ENCODE results near the gene RGSL1.
"Not testable (repeated sequence)": the region's sequence is repeated elsewhere in the genome, so short reads cannot be mapped to it uniquely, and the experiment has no call there.

RGSL1 gene

DNA sequence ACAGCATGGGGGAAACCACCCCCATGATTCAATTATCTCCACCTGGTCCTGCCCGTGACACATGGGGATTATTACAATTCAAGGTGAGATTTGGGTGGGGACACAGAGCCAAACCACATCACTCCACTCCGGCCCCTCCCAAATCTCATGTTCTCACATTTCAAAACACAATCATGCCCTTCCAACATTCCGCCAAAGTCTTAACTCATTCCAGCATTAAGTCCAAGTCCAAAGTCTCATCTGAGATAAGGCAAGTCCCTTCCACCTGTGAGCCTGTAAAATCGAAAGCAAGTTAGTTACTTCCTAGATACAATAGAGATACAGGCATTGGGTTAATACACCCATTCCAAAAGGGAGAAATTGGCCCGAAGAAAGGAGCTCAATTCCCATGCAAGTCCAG, 78.3 kb downstream of the RGSL1 start:
- WGBS, 2 experiments (ENCODE audit: insufficient coverage in 2 of 2): 89% methylated on average over 4 of the region's 5 CpGs; no CpG with 5 or more reads in 1 of the 2 experiments
- H3K4me3 ChIP-seq (ENCODE audit: extremely low read depth, insufficient read depth, low read length, poor library complexity, severe bottlenecking); H3K36me3 ChIP-seq (ENCODE audit: control insufficient read depth, insufficient read depth, low read length); H3K9me3 ChIP-seq (ENCODE audit: control insufficient read depth, low read length); H3K27ac ChIP-seq (ENCODE audit: low read depth, low read length, severe bottlenecking); H3K4me1 ChIP-seq (ENCODE audit: control insufficient read depth, insufficient read depth, low read length, poor library complexity, severe bottlenecking): not testable (repeated sequence)

DNA sequence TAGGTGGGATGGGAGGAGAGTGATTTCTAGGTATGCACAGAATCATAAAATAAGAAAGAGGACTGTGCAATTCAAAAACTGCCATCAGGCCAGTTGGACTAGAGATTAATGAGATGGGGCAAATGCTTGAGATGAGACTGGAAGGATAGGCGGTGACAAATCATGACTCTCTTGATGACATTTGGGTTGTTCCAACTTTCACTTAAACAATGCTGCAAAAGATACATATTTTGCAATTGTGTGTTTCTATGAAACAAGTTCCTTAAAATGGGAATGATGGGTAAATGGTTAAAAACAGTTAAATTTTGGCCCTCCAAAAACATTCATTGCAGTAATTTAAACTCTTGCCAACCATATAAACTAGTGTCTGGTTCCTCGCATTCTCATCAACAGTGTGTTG, 84.0 kb downstream of the RGSL1 start:
- Histone ChIP-seq H3K27ac (ENCODE audit: low read depth, low read length, severe bottlenecking) (no peak overlapping the region), H3K4me3 (ENCODE audit: extremely low read depth, insufficient read depth, low read length, poor library complexity, severe bottlenecking) (no peak overlapping the region), H3K36me3 (ENCODE audit: control insufficient read depth, insufficient read depth, low read length) (no peaks in the 10 kb centered on the region), H3K9me3 (ENCODE audit: control insufficient read depth, low read length) (no peaks in the 10 kb centered on the region), H3K4me1 (ENCODE audit: control insufficient read depth, insufficient read depth, low read length, poor library complexity, severe bottlenecking) (no peaks in the 10 kb centered on the region)
- WGBS, 2 experiments (ENCODE audit: insufficient coverage in 2 of 2): 89 to 100% methylated on average over 1 of the region's 2 CpGs

DNA sequence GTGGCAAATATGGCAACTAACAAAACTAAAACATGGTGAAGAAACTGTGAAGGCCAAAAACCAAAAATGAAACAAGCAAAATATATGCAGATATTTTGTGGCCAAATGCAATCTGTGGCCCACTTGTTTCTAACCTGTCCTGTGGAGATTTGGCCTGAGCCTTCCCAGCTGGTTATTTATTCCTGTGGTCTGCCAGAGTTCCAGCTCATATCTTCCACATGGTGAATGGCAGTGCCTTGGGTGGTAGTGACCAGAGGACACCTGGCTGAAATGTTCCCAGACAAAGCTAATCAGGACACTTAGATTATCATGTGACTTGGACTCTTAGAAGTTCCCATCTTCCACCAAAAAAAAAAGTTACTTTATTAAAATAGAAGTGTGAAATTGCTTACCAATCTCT, 99.4 kb downstream of the RGSL1 start:
- no peak overlapping the region for H3K4me3 ChIP-seq (ENCODE audit: extremely low read depth, insufficient read depth, low read length, poor library complexity, severe bottlenecking)
- H3K9me3 ChIP-seq (ENCODE audit: control insufficient read depth, low read length): peaks cover 3% of the 10 kb centered on the region
- no peaks in the 10 kb centered on the region for H3K36me3 ChIP-seq (ENCODE audit: control insufficient read depth, insufficient read depth, low read length)
- no peak overlapping the region for H3K27ac ChIP-seq (ENCODE audit: low read depth, low read length, severe bottlenecking)
- no peaks in the 10 kb centered on the region for H3K4me1 ChIP-seq (ENCODE audit: control insufficient read depth, insufficient read depth, low read length, poor library complexity, severe bottlenecking)

DNA sequence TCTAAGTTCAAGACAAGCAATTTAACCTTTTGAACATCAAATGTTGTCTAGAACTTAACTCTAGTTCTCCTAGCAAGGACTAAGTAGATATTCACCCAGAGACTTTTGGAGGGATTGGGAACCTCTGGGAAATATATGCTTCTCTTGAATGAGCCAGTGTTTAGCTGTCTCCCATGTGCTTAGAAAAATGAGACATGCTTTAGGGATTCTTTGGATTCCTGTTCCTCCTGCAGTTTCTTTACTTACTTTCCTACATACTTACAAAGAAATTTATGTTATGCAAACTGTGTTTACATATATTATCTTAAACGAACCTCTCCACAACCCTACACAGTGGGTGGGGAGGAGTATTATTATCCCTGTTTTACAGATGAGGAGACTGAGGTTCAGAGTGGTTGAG, 99.9 kb downstream of the RGSL1 start:
- peaks cover 3% of the 10 kb centered on the region for H3K9me3 ChIP-seq (ENCODE audit: control insufficient read depth, low read length)
- H3K36me3 ChIP-seq (ENCODE audit: control insufficient read depth, insufficient read depth, low read length): no peaks in the 10 kb centered on the region
- no peak overlapping the region for H3K27ac ChIP-seq (ENCODE audit: low read depth, low read length, severe bottlenecking)
- H3K4me3 ChIP-seq (ENCODE audit: extremely low read depth, insufficient read depth, low read length, poor library complexity, severe bottlenecking): no peak overlapping the region
- H3K4me1 ChIP-seq (ENCODE audit: control insufficient read depth, insufficient read depth, low read length, poor library complexity, severe bottlenecking): no peaks in the 10 kb centered on the region
- WGBS, 2 experiments (ENCODE audit: insufficient coverage in 2 of 2): no CpG with 5 or more reads among the region's 1 CpG

DNA sequence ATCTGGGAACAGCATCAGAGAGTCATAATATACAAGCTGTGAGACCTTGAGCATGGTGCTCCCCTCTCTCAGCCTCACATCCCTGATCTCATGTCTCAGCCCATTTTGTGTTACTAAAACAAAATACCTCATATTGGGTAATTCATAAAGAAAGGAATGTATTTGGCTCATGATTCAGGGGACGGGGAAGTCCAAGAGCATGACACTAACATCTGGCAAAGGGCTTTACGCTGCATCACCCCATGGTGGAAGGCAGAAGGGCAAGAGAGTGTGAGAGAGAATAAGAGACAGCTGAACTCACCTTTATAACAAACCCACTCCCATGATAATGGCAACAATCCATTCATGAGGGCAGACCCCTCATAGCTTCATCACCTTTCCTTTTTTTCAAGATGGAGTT, 102.6 kb downstream of the RGSL1 start:
- no peak overlapping the region for H3K27ac ChIP-seq (ENCODE audit: low read depth, low read length, severe bottlenecking)
- no peak overlapping the region for H3K4me3 ChIP-seq (ENCODE audit: extremely low read depth, insufficient read depth, low read length, poor library complexity, severe bottlenecking)
- H3K9me3 ChIP-seq (ENCODE audit: control insufficient read depth, low read length): peaks cover 3% of the 10 kb centered on the region
- no peaks in the 10 kb centered on the region for H3K36me3 ChIP-seq (ENCODE audit: control insufficient read depth, insufficient read depth, low read length)
- H3K4me1 ChIP-seq (ENCODE audit: control insufficient read depth, insufficient read depth, low read length, poor library complexity, severe bottlenecking): no peaks in the 10 kb centered on the region
- WGBS, 2 experiments (ENCODE audit: insufficient coverage in 2 of 2): no CpG with 5 or more reads among the region's 2 CpGs

DNA sequence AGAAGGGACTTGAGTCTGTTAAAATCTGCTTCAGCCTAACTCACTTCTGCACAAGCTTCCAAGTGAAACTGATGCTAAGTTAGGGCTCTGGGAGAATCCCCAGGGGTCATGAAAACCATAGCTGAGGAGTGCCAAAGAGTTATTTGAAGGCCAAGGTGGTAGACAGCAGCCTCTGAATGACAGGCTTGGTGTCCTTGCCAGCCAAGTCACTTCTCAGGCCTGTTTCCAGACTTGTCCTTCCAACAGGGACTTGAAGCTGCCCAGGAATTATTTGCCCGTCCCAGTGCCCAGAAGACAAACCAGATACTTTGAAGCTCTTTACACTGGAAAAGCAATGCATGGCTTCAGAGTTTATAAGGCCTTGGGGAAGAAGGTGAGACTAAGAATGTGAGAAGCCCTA, 105.5 kb downstream of the RGSL1 start:
- Histone ChIP-seq H3K36me3 (ENCODE audit: control insufficient read depth, insufficient read depth, low read length) (no peaks in the 10 kb centered on the region), H3K27ac (ENCODE audit: low read depth, low read length, severe bottlenecking) (no peak overlapping the region), H3K4me3 (ENCODE audit: extremely low read depth, insufficient read depth, low read length, poor library complexity, severe bottlenecking) (no peak overlapping the region), H3K9me3 (ENCODE audit: control insufficient read depth, low read length) (peaks cover 3% of the 10 kb centered on the region), H3K4me1 (ENCODE audit: control insufficient read depth, insufficient read depth, low read length, poor library complexity, severe bottlenecking) (no peaks in the 10 kb centered on the region)
- 100% methylated on average over 1 of the region's 1 CpG for WGBS, 2 experiments (ENCODE audit: insufficient coverage in 2 of 2)

DNA sequence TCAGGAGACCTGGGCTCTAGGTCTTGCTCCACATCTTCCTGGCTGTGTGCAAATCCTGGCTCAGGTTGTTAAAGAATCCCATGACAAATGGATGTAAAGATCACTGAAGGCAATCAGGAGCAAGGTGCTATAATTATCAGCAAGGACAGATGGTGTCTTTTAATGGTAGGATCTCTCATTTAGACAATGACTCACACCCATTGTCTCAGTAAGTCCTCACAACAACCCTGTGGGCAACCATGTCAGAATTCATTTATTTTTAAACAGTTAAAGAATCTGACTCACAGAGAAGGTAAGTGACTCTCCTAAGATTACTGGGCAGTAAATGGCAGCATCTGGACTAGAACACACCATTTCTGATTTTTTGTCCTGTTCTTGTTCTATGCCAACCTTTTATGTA, 106.3 kb downstream of the RGSL1 start:
- H3K27ac ChIP-seq (ENCODE audit: low read depth, low read length, severe bottlenecking): no peak overlapping the region
- H3K36me3 ChIP-seq (ENCODE audit: control insufficient read depth, insufficient read depth, low read length): no peaks in the 10 kb centered on the region
- no peaks in the 10 kb centered on the region for H3K4me1 ChIP-seq (ENCODE audit: control insufficient read depth, insufficient read depth, low read length, poor library complexity, severe bottlenecking)
- H3K4me3 ChIP-seq (ENCODE audit: extremely low read depth, insufficient read depth, low read length, poor library complexity, severe bottlenecking): no peak overlapping the region
- peaks cover 3% of the 10 kb centered on the region for H3K9me3 ChIP-seq (ENCODE audit: control insufficient read depth, low read length)

DNA sequence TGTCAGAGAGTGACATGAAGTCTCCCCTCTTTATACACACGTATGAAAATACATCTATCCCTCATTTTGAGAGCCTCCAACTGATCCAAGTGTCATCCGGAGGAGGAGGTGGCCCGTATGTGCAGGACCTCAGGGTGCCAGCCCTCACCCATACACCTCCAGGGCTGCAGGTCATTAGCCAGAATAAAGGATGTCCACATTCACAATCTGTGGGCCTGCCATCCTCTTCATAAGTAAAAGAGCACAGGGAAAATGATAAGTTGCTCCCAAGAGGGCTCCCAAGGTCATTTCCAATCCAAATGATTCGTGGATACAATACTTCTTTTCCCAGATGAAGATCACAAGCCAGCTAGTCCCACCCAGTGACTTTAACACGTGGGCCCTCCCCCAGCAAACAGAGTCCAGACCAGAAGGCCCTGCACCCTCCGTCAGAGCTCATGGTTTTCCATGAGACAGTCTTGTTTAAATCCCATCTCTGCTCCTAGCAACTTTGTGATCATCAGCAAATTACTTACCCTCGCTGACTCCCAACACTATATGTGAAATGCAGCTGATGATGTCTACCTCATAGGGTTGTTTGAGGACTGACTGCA, 110.5 kb downstream of the RGSL1 start:
- no peaks in the 10 kb centered on the region for H3K36me3 ChIP-seq (ENCODE audit: control insufficient read depth, insufficient read depth, low read length)
- 86 to 100% methylated on average over 3 to 5 of the region's 7 CpGs for WGBS, 2 experiments (ENCODE audit: insufficient coverage in 2 of 2)
- H3K4me1 ChIP-seq (ENCODE audit: control insufficient read depth, insufficient read depth, low read length, poor library complexity, severe bottlenecking): no peaks in the 10 kb centered on the region
- H3K4me3 ChIP-seq (ENCODE audit: extremely low read depth, insufficient read depth, low read length, poor library complexity, severe bottlenecking): no peak overlapping the region
- no peaks in the 10 kb centered on the region for H3K9me3 ChIP-seq (ENCODE audit: control insufficient read depth, low read length)
- no peak overlapping the region for H3K27ac ChIP-seq (ENCODE audit: low read depth, low read length, severe bottlenecking)

DNA sequence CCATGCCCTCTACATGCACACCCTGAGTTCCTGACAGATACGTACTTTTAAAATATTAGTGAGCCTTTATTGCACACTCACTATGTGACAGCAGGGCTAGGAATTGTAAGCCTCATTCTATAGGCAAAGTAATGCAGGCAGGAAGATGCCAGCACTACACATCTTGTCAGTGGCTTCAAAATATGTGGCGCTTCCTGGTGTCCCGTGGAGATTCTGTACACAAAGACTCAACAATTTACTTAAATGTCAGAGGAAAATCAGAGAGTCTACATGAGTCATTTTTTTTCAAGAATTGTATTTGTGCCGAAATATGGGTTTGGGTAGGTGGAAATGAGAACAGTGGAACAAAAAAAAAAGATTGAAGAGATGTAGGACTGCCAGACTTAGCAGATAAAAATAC, 111.5 kb downstream of the RGSL1 start:
- H3K9me3 ChIP-seq (ENCODE audit: control insufficient read depth, low read length): no peaks in the 10 kb centered on the region
- H3K36me3 ChIP-seq (ENCODE audit: control insufficient read depth, insufficient read depth, low read length): no peaks in the 10 kb centered on the region
- H3K4me1 ChIP-seq (ENCODE audit: control insufficient read depth, insufficient read depth, low read length, poor library complexity, severe bottlenecking): no peaks in the 10 kb centered on the region
- WGBS, 2 experiments (ENCODE audit: insufficient coverage in 2 of 2): 85 to 100% methylated on average over 2 of the region's 4 CpGs
- H3K27ac ChIP-seq (ENCODE audit: low read depth, low read length, severe bottlenecking): no peak overlapping the region
- H3K4me3 ChIP-seq (ENCODE audit: extremely low read depth, insufficient read depth, low read length, poor library complexity, severe bottlenecking): no peak overlapping the region

DNA sequence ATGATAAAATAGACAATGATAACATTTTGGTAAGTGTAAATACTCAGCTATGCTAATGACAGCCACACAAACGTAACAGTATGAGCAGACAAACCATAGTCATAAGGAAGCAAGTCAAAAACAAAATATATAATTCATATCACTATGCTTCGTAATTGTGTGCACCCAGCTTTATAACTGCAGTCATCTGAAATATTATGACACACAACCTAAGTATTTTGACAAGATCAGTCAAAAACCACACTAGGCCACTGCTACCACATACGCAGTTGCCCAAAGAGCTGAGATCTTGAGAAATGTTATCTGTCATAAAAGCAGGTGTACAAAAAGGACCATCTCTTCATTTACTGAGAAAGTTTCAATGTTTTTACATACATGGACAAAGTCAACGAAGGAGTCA, 113.1 kb downstream of the RGSL1 start:
- H3K9me3 ChIP-seq (ENCODE audit: control insufficient read depth, low read length): no peaks in the 10 kb centered on the region
- 88 to 94% methylated on average over 2 of the region's 4 CpGs for WGBS, 2 experiments (ENCODE audit: insufficient coverage in 2 of 2)
- no peak overlapping the region for H3K4me3 ChIP-seq (ENCODE audit: extremely low read depth, insufficient read depth, low read length, poor library complexity, severe bottlenecking)
- H3K36me3 ChIP-seq (ENCODE audit: control insufficient read depth, insufficient read depth, low read length): no peaks in the 10 kb centered on the region
- no peaks in the 10 kb centered on the region for H3K4me1 ChIP-seq (ENCODE audit: control insufficient read depth, insufficient read depth, low read length, poor library complexity, severe bottlenecking)
- H3K27ac ChIP-seq (ENCODE audit: low read depth, low read length, severe bottlenecking): no peak overlapping the region

DNA sequence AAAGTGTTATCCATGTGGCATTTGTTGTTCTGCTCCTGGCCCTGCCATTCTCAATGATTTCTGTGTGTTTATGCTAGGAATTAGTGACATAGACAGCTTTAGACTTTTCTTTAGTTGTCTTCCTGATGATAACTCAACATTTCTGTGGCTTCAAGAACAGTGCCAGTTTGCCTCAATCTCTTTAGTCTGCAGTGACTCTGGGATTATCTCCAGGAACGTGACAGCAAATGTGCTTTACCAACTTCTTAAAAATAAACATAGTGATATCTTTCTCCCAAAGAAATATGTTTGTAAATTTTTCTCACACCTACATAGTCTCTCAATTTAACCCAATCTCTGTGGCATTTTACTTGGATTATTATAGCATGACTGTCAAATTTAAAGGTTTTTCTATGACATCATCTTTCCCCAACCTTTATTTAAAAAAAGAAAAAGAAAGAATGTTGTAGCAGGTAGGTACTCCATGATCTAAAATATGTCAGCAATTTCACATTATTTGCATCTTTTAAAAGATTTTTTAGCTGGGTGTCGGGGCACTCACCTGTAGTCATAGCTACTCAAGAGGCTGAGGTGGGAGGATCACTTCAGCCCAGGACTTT, 114.6 kb downstream of the RGSL1 start:
- H3K9me3 ChIP-seq (ENCODE audit: control insufficient read depth, low read length): no peaks in the 10 kb centered on the region
- H3K4me1 ChIP-seq (ENCODE audit: control insufficient read depth, insufficient read depth, low read length, poor library complexity, severe bottlenecking): no peaks in the 10 kb centered on the region
- H3K36me3 ChIP-seq (ENCODE audit: control insufficient read depth, insufficient read depth, low read length): no peaks in the 10 kb centered on the region
- no peak overlapping the region for H3K4me3 ChIP-seq (ENCODE audit: extremely low read depth, insufficient read depth, low read length, poor library complexity, severe bottlenecking)
- 92% methylated on average over 2 of the region's 2 CpGs; no CpG with 5 or more reads in 1 of the 2 experiments for WGBS, 2 experiments (ENCODE audit: insufficient coverage in 2 of 2)
- no peak overlapping the region for H3K27ac ChIP-seq (ENCODE audit: low read depth, low read length, severe bottlenecking)
